Measurements from ENCODE around the gene ARHGAP10. TPM values are rescaled to one million over a fixed set of nuclear protein-coding genes. Genes with fewer than 3 reads are reported as not detected.
A peak's percentile ranks its signal among the peaks of the same experiment; 100 is the strongest.

Gene ARHGAP10
- total RNA-seq, 2 donors from 2014 or later, result 30.3 to 69.6 TPM

- DNase-seq (ENCODE audit: low spot score), result no peak
- Histone ChIP-seq H3K27ac (peak overlapping the region; percentile 50 to 60), H3K36me3 (no peaks in the 10 kb centered on the region), H3K27me3 (replicated peaks; ENCODE audit: insufficient read depth) (no peaks in the 10 kb centered on the region), H3K4me1 (replicated peaks) (no peaks in the 10 kb centered on the region), H3K4me3 (no peak overlapping the region), H3K9me3 (no peaks in the 10 kb centered on the region)
- TF ChIP-seq POLR2AphosphoS5 (IDR thresholded peaks at IDR 0.05) (no peak), POLR2A (IDR thresholded peaks at IDR 0.05) (no peak), CTCF (IDR thresholded peaks at IDR 0.05) (no peak)
- WGBS, result 74% methylated on average over 3 of the region's 3 CpGs
- intact Hi-C loops (cut with DNase I), result no loop called here
Observed at GRCh38 chr4:147755561-147756295, 23.8 kb downstream of the ARHGAP10 start.

DNA sequence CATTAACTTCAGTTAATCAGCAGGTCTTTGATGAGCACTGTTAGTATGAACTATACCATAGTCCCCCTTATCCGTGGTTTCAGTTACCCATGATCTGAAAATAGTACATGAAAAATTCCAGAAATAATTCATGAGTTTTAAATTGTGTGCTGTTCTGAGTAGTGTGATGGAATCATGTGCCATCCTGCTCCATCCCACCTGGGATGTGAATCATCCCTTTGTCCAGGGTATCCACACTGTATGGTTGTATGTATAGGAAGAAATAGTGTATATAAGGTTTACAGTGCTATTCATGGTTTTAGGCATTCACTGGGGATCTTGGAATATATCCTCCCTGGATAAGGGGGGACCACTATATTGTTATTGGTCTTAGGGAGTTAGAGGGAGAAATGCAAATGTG, 24.5 kb downstream of the ARHGAP10 start:
- no peak overlapping the region for H3K4me3 ChIP-seq
- WGBS, result 74% methylated on average over 1 of the region's 1 CpG
- H3K4me1 ChIP-seq (replicated peaks), result no peaks in the 10 kb centered on the region
- intact Hi-C loops (cut with DNase I), result no loop called here
- TF ChIP-seq CTCF (IDR thresholded peaks at IDR 0.05), result no peak
- TF ChIP-seq POLR2AphosphoS5 (IDR thresholded peaks at IDR 0.05), result no peak
- TF ChIP-seq POLR2A (IDR thresholded peaks at IDR 0.05), result no peak
- no peaks in the 10 kb centered on the region for H3K27me3 ChIP-seq (replicated peaks; ENCODE audit: insufficient read depth)
- H3K36me3 ChIP-seq, result no peaks in the 10 kb centered on the region
- peak overlapping the region; percentile 50 to 60 for H3K27ac ChIP-seq
- no peak for DNase-seq (ENCODE audit: low spot score)
- no peaks in the 10 kb centered on the region for H3K9me3 ChIP-seq

- no peak for TF ChIP-seq POLR2A (IDR thresholded peaks at IDR 0.05)
- TF ChIP-seq POLR2AphosphoS5 (IDR thresholded peaks at IDR 0.05), result peak; percentile 78
- TF ChIP-seq CTCF (IDR thresholded peaks at IDR 0.05), result no peak
- Histone ChIP-seq H3K27me3 (replicated peaks; ENCODE audit: insufficient read depth) (no peaks in the 10 kb centered on the region), H3K9me3 (no peaks in the 10 kb centered on the region), H3K4me1 (replicated peaks) (no peaks in the 10 kb centered on the region), H3K4me3 (no peak overlapping the region), H3K36me3 (no peaks in the 10 kb centered on the region), H3K27ac (peak overlapping the region; percentile 48 to 50)
- WGBS, result 45% methylated on average over 6 of the region's 6 CpGs
- DNase-seq (ENCODE audit: low spot score), result peak; percentile 66
- intact Hi-C loops (cut with DNase I), result no loop called here
Observed at GRCh38 chr4:147760176-147760575, 28.3 kb downstream of the ARHGAP10 start.

GRCh38 chr4:147760695-147761094, 28.8 kb downstream of the ARHGAP10 start:
- Histone ChIP-seq H3K4me3 (no peak overlapping the region), H3K27me3 (replicated peaks; ENCODE audit: insufficient read depth) (no peaks in the 10 kb centered on the region), H3K9me3 (no peaks in the 10 kb centered on the region), H3K36me3 (no peaks in the 10 kb centered on the region), H3K27ac (peak overlapping the region; percentile 48 to 50), H3K4me1 (replicated peaks) (no peaks in the 10 kb centered on the region)
- DNase-seq (ENCODE audit: low spot score), result no peak
- intact Hi-C loops (cut with DNase I), result no loop called here
- no peak for TF ChIP-seq POLR2A (IDR thresholded peaks at IDR 0.05)
- TF ChIP-seq POLR2AphosphoS5 (IDR thresholded peaks at IDR 0.05), result no peak
- no peak for TF ChIP-seq CTCF (IDR thresholded peaks at IDR 0.05)
- 43% methylated on average over 1 of the region's 1 CpG for whole genome bisulfite sequencing

Measured in prostate gland (tissue), 2 donors.